CD14-positive monocyte (primary cell): ENCODE data around the gene PHOSPHO2. TPM values are rescaled to one million over a fixed set of nuclear protein-coding genes. Genes with fewer than 3 reads are reported as not detected.
A peak's percentile ranks its signal among the peaks of the same experiment; 100 is the strongest.

Experiments used
- DNase-seq, 3 donors: peaks; one replicate each; pipeline ENCODE4 v3.0.0-alpha.2; 2011 to 2022
- H2AFZ ChIP-seq: 2 replicates; pipeline ENCODE4 v1.6.0; 2012; ENCODE audit warnings: mild to moderate bottlenecking, low read depth, low read length, inconsistent platforms; ENCODE audit not compliant: insufficient read depth, poor library complexity, severe bottlenecking
- H3K27ac ChIP-seq, 2 donors: 1 replicate in 1 of 2; 2 replicates in 1 of 2; pipeline ENCODE4 v1.5.1; 2012 to 2013; ENCODE audit warnings: low read length in 2 of 2, control low read depth in 1 of 2, inconsistent platforms in 1 of 2, low read depth in 1 of 2, mild to moderate bottlenecking in 1 of 2
- H3K27me3 ChIP-seq, 2 donors: one replicate each; pipeline versions ENCODE4 v1.6.0 to v1.6.1; 2011 to 2013; ENCODE audit warnings: low read length in 2 of 2; ENCODE audit not compliant: control insufficient read depth in 2 of 2, insufficient read depth in 2 of 2
- H3K36me3 ChIP-seq, 2 donors: replicated peaks in 1 of 2; 1 replicate in 1 of 2; 2 replicates in 1 of 2; pipeline versions ENCODE4 v1.5.1 to v1.6.1; 2012 to 2013; ENCODE audit warnings: low read length in 2 of 2, control low read depth in 1 of 2, inconsistent platforms in 1 of 2, mild to moderate bottlenecking in 1 of 2; ENCODE audit not compliant: insufficient read depth in 2 of 2, control insufficient read depth in 1 of 2
- H3K4me1 ChIP-seq, 2 donors: 1 replicate in 1 of 2; 2 replicates in 1 of 2; pipeline versions ENCODE4 v1.5.1 to v1.6.1; 2012 to 2013; ENCODE audit warnings: low read length in 2 of 2, control low read depth in 1 of 2, inconsistent platforms in 1 of 2, mild to moderate bottlenecking in 1 of 2, moderate library complexity in 1 of 2; ENCODE audit not compliant: insufficient read depth in 2 of 2, control insufficient read depth in 1 of 2
- H3K4me2 ChIP-seq: replicated peaks from 2 replicates; pipeline ENCODE3; 2012; ENCODE audit warnings: low read length, moderate library complexity, mild to moderate bottlenecking; ENCODE audit not compliant: poor library complexity, severe bottlenecking; ENCODE audit errors: extremely low read depth
- H3K4me3 ChIP-seq, 3 experiments: fragments of 200-600 bp in 1 of 3; sonication (generic) in 1 of 3; replicated peaks in 1 of 3; 1 replicate in 2 of 3; 2 replicates in 1 of 3; pipeline ENCODE4 v1.5.1; 2011 to 2013; ENCODE audit warnings: low read length in 3 of 3, mild to moderate bottlenecking in 3 of 3, control low read depth in 2 of 3, low read depth in 2 of 3, inconsistent platforms in 1 of 3, moderate library complexity in 1 of 3
- H3K79me2 ChIP-seq: 2 replicates; pipeline ENCODE4 v1.6.0; 2012; ENCODE audit warnings: mild to moderate bottlenecking, control low read depth, inconsistent platforms, low read length, moderate library complexity; ENCODE audit not compliant: insufficient read depth
- H3K9ac ChIP-seq: 2 replicates; pipeline ENCODE4 v1.6.0; 2017; ENCODE audit warnings: low read length, mild to moderate bottlenecking; ENCODE audit not compliant: insufficient read depth, poor library complexity, severe bottlenecking
- H3K9me3 ChIP-seq, 2 donors: replicated peaks in 1 of 2; 1 replicate in 1 of 2; 2 replicates in 1 of 2; pipeline versions ENCODE4 v1.5.1 to v1.6.1; 2012 to 2013; ENCODE audit warnings: low read length in 2 of 2, control low read depth in 1 of 2; ENCODE audit not compliant: control insufficient read depth in 1 of 2, insufficient read depth in 1 of 2
- H4K20me1 ChIP-seq: 2 replicates; pipeline ENCODE4 v1.6.0; 2012; ENCODE audit warnings: mild to moderate bottlenecking, low read length, control low read depth, moderate library complexity; ENCODE audit not compliant: insufficient read depth
- H3K27ac Mint-ChIP-seq, 7 donors: one replicate each; pipeline ENCODE4 v1.8.0; 2020; ENCODE audit warnings: mild to moderate bottlenecking in 7 of 7, mixed read lengths in 7 of 7, moderate library complexity in 6 of 7, inconsistent platforms in 2 of 7
- H3K27me3 Mint-ChIP-seq, 3 donors: one replicate each; pipeline ENCODE4 v1.8.0; 2021 to 2022; ENCODE audit warnings: low read depth in 3 of 3, mild to moderate bottlenecking in 3 of 3, mixed read lengths in 3 of 3, moderate library complexity in 3 of 3, inconsistent platforms in 1 of 3
- H3K36me3 Mint-ChIP-seq, 2 donors: one replicate each; pipeline ENCODE4 v1.8.0; 2020; ENCODE audit warnings: mixed read lengths in 2 of 2, inconsistent platforms in 1 of 2, mild to moderate bottlenecking in 1 of 2
- H3K4me1 Mint-ChIP-seq: one replicate; pipeline ENCODE4 v1.8.0; 2020; ENCODE audit warnings: mild to moderate bottlenecking, mixed read lengths
- H3K4me3 Mint-ChIP-seq, 2 donors: one replicate each; pipeline ENCODE4 v1.8.0; 2020; ENCODE audit warnings: mild to moderate bottlenecking in 2 of 2, mixed read lengths in 2 of 2, moderate library complexity in 1 of 2
- H3K9me3 Mint-ChIP-seq, 7 donors: one replicate each; pipeline ENCODE4 v1.8.0; 2020 to 2022; ENCODE audit warnings: mixed read lengths in 7 of 7, mild to moderate bottlenecking in 6 of 7, moderate library complexity in 6 of 7, inconsistent platforms in 2 of 7
- CTCF ChIP-seq: fragments of 200-600 bp; IDR thresholded peaks from one replicate; pipeline ENCODE4 v1.8.0; 2022; ENCODE audit warnings: antibody characterized with exemption, mild to moderate bottlenecking
- WGBS: methylation state at CpG from one replicate; pipeline ENCODE4 v1.1.5; 2013; ENCODE audit warnings: missing lambda C conversion rate; ENCODE audit not compliant: insufficient coverage; 5-methylcytosine and 5-hydroxymethylcytosine counted together
- intact Hi-C, 2 donors: fragments of 100-400 bp; cut with micrococcal nuclease; formaldehyde crosslinking; loops; one replicate each; pipeline versions ENCODE4 v1.15.0 to v1.15.1; 2023
- polyA plus RNA-seq, 3 donors: library from polyadenylated mRNA; depleted of rRNA in 1 of 3; unstranded in 2 of 3; stranded (reverse) in 1 of 3; fragments of 300-500 nt in 2 of 3; fragments of >200 nt in 1 of 3; fragmentation: Illumina TruSeq in 2 of 3; gene quantifications; 1 replicate in 2 of 3; 2 replicates in 1 of 3; pipeline ENCODE4 v1.2.3, GENCODE V29; 2012 to 2021

Gene PHOSPHO2
- polyA plus RNA-seq, 3 donors = 0.53 to 1.2 (median 0.74) TPM

- Histone ChIP-seq H3K36me3 (no peaks in the 10 kb centered on the region), H3K79me2 (no peaks in the 10 kb centered on the region), H4K20me1 (no peaks in the 10 kb centered on the region), H3K4me2 (peak overlapping the region; percentile 94), H3K9ac (peak overlapping the region; percentile 51), H3K27me3 (peaks cover 14 to 20% of the 10 kb centered on the region in 2 donors), H3K9me3 (no peaks in the 10 kb centered on the region), H3K27ac (no peak overlapping the region), H2AFZ (peak overlapping the region; percentile 81), H3K4me3 (peak overlapping the region; percentile 25 to 79 (median 60)), H3K4me1 (peaks cover 9 to 13% of the 10 kb centered on the region in 2 donors)
- Mint-ChIP-seq H3K4me1 (peaks cover 13% of the 10 kb centered on the region), H3K9me3 (peaks cover 0 to 3% (median 0%) of the 10 kb centered on the region in 7 donors), H3K4me3 (peak overlapping the region; percentile 76 to 86), H3K36me3 (no peaks in the 10 kb centered on the region), H3K27ac (peak overlapping the region in 1 of 7 donors; percentile 40), H3K27me3 (peaks cover 15 to 30% (median 22%) of the 10 kb centered on the region in 3 donors)
- intact Hi-C loops = no loop called here
- no peak for TF ChIP-seq CTCF
- under 1% methylated on average over 47 of the region's 69 CpGs for WGBS
- DNase-seq = no peak
Observed at GRCh38 chr2:169734169-169734847, 40.0 kb downstream of the PHOSPHO2 start.

GRCh38 chr2:169735623-169736022 lies 41.4 kb downstream of the PHOSPHO2 start:
- Histone ChIP-seq H3K9me3 (no peaks in the 10 kb centered on the region), H3K9ac (no peak overlapping the region), H3K4me2 (no peak overlapping the region), H3K4me3 (no peak overlapping the region), H3K36me3 (no peaks in the 10 kb centered on the region), H4K20me1 (no peaks in the 10 kb centered on the region), H3K27me3 (peaks cover 14 to 20% of the 10 kb centered on the region in 2 donors), H3K27ac (no peak overlapping the region), H3K4me1 (peaks cover 9 to 13% of the 10 kb centered on the region in 2 donors), H3K79me2 (no peaks in the 10 kb centered on the region), H2AFZ (no peak overlapping the region)
- no peaks in the 10 kb centered on the region for H3K36me3 Mint-ChIP-seq
- DNase-seq = no peak
- H3K27ac Mint-ChIP-seq = no peak overlapping the region
- peaks cover 13% of the 10 kb centered on the region for H3K4me1 Mint-ChIP-seq
- peaks cover 0 to 3% (median 0%) of the 10 kb centered on the region in 7 donors for H3K9me3 Mint-ChIP-seq
- TF ChIP-seq CTCF = no peak
- intact Hi-C loops = no loop called here
- H3K4me3 Mint-ChIP-seq = no peak overlapping the region
- H3K27me3 Mint-ChIP-seq = peaks cover 15 to 30% (median 22%) of the 10 kb centered on the region in 3 donors
- 86% methylated on average over 1 of the region's 4 CpGs for WGBS
